ENCODE results near the gene CDH23. TPM values are rescaled to one million over a fixed set of nuclear protein-coding genes. Genes with fewer than 3 reads are reported as not detected.

Gene CDH23
- total and polyA plus RNA-seq, 2 donors from 2014 or later: 1.1 to 6.4 TPM

- FAIRE-seq: no peak
- Histone ChIP-seq H3K9me3 (ENCODE audit: control insufficient read depth in 2 of 3, insufficient read depth in 1 of 3, low read length in 3 of 3) (no peaks in the 10 kb centered on the region), H3K27ac (ENCODE audit: low read depth in 2 of 2, low read length in 2 of 2) (no peak overlapping the region), H3K36me3 (ENCODE audit: control insufficient read depth in 2 of 3, insufficient read depth in 3 of 3, low read length in 3 of 3) (no peaks in the 10 kb centered on the region), H3K9ac (ENCODE audit: low read length in 3 of 3) (no peak overlapping the region), H3K4me3 (ENCODE audit: low read length in 3 of 3) (no peak overlapping the region), H3K27me3 (ENCODE audit: control insufficient read depth, insufficient read depth, low read length) (no peaks in the 10 kb centered on the region), H3K4me1 (ENCODE audit: control insufficient read depth in 2 of 3, insufficient read depth in 2 of 3, low read depth in 1 of 3, low read length in 3 of 3) (no peaks in the 10 kb centered on the region)
- TF ChIP-seq CTCF (IDR thresholded peaks at IDR 0.05; ENCODE audit: borderline replicate concordance, extremely low read depth, insufficient read depth): no peak
- intact Hi-C loops (cut with DNase I): no loop called here
- DNase-seq: no peak
These were observed 156.7 kb downstream of the CDH23 start for GRCh38 chr10:71553432-71553831.

GRCh38 chr10:71554671-71555070 is 158.0 kb downstream of the CDH23 start:
- Histone ChIP-seq H3K36me3 (ENCODE audit: control insufficient read depth in 2 of 3, insufficient read depth in 3 of 3, low read length in 3 of 3) (no peaks in the 10 kb centered on the region), H3K27ac (ENCODE audit: low read depth in 2 of 2, low read length in 2 of 2) (no peak overlapping the region), H3K9ac (ENCODE audit: low read length in 3 of 3) (no peak overlapping the region), H3K27me3 (ENCODE audit: control insufficient read depth, insufficient read depth, low read length) (no peaks in the 10 kb centered on the region), H3K9me3 (ENCODE audit: control insufficient read depth in 2 of 3, insufficient read depth in 1 of 3, low read length in 3 of 3) (no peaks in the 10 kb centered on the region), H3K4me1 (ENCODE audit: control insufficient read depth in 2 of 3, insufficient read depth in 2 of 3, low read depth in 1 of 3, low read length in 3 of 3) (no peaks in the 10 kb centered on the region), H3K4me3 (ENCODE audit: low read length in 3 of 3) (no peak overlapping the region)
- TF ChIP-seq CTCF (IDR thresholded peaks at IDR 0.05; ENCODE audit: borderline replicate concordance, extremely low read depth, insufficient read depth): no peak
- DNase-seq (no peak), FAIRE-seq (no peak)
- intact Hi-C loops (cut with DNase I): no loop called here

GRCh38 chr10:71555087-71555723 is 158.5 kb downstream of the CDH23 start:
- H3K4me1 ChIP-seq (ENCODE audit: control insufficient read depth in 2 of 3, insufficient read depth in 2 of 3, low read depth in 1 of 3, low read length in 3 of 3): no peaks in the 10 kb centered on the region
- TF ChIP-seq CTCF (IDR thresholded peaks at IDR 0.05; ENCODE audit: borderline replicate concordance, extremely low read depth, insufficient read depth): no peak
- H3K4me3 ChIP-seq (ENCODE audit: low read length in 3 of 3): no peak overlapping the region
- no peak overlapping the region for H3K9ac ChIP-seq (ENCODE audit: low read length in 3 of 3)
- no peak for DNase-seq
- intact Hi-C loops (cut with DNase I): no loop called here
- no peaks in the 10 kb centered on the region for H3K27me3 ChIP-seq (ENCODE audit: control insufficient read depth, insufficient read depth, low read length)
- no peak for FAIRE-seq
- H3K27ac ChIP-seq (ENCODE audit: low read depth in 2 of 2, low read length in 2 of 2): no peak overlapping the region
- H3K9me3 ChIP-seq (ENCODE audit: control insufficient read depth in 2 of 3, insufficient read depth in 1 of 3, low read length in 3 of 3): no peaks in the 10 kb centered on the region
- H3K36me3 ChIP-seq (ENCODE audit: control insufficient read depth in 2 of 3, insufficient read depth in 3 of 3, low read length in 3 of 3): no peaks in the 10 kb centered on the region

GRCh38 chr10:71555724-71556119 is 159.0 kb downstream of the CDH23 start:
- FAIRE-seq: no peak

More at GRCh38 chr10:71555724-71556119, 159.0 kb downstream of the CDH23 start:
- no peak for DNase-seq
- H3K9me3 ChIP-seq (ENCODE audit: control insufficient read depth in 2 of 3, insufficient read depth in 1 of 3, low read length in 3 of 3): no peaks in the 10 kb centered on the region
- no peak overlapping the region for H3K9ac ChIP-seq (ENCODE audit: low read length in 3 of 3)
- H3K27me3 ChIP-seq (ENCODE audit: control insufficient read depth, insufficient read depth, low read length): no peaks in the 10 kb centered on the region
- no peak for TF ChIP-seq CTCF (IDR thresholded peaks at IDR 0.05; ENCODE audit: borderline replicate concordance, extremely low read depth, insufficient read depth)
- intact Hi-C loops (cut with DNase I): no loop called here
- no peaks in the 10 kb centered on the region for H3K4me1 ChIP-seq (ENCODE audit: control insufficient read depth in 2 of 3, insufficient read depth in 2 of 3, low read depth in 1 of 3, low read length in 3 of 3)
- no peak overlapping the region for H3K4me3 ChIP-seq (ENCODE audit: low read length in 3 of 3)
- no peak overlapping the region for H3K27ac ChIP-seq (ENCODE audit: low read depth in 2 of 2, low read length in 2 of 2)
- H3K36me3 ChIP-seq (ENCODE audit: control insufficient read depth in 2 of 3, insufficient read depth in 3 of 3, low read length in 3 of 3): no peaks in the 10 kb centered on the region

Data from kidney (tissue), 14 donors.